ENCODE data around the gene EPHA2.
A peak's percentile ranks its signal among the peaks of the same experiment; 100 is the strongest.

The EPHA2 gene

GRCh38 chr1:16189921-16190621 is 34.2 kb upstream of the EPHA2 start:
- no peak overlapping the region for H3K4me2 ChIP-seq (ENCODE audit: insufficient read depth, low read length)
- no peak overlapping the region for H3K27ac ChIP-seq (ENCODE audit: low read length)
- TF ChIP-seq, protein P1, sequence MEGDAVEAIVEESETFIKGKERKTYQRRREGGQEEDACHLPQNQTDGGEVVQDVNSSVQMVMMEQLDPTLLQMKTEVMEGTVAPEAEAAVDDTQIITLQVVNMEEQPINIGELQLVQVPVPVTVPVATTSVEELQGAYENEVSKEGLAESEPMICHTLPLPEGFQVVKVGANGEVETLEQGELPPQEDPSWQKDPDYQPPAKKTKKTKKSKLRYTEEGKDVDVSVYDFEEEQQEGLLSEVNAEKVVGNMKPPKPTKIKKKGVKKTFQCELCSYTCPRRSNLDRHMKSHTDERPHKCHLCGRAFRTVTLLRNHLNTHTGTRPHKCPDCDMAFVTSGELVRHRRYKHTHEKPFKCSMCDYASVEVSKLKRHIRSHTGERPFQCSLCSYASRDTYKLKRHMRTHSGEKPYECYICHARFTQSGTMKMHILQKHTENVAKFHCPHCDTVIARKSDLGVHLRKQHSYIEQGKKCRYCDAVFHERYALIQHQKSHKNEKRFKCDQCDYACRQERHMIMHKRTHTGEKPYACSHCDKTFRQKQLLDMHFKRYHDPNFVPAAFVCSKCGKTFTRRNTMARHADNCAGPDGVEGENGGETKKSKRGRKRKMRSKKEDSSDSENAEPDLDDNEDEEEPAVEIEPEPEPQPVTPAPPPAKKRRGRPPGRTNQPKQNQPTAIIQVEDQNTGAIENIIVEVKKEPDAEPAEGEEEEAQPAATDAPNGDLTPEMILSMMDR (IDR thresholded peaks at IDR 0.05; ENCODE audit: borderline replicate concordance, extremely low read depth, low read length, poor library complexity, severe bottlenecking) = no peak
- no peak for TF ChIP-seq EZH2 (IDR thresholded peaks at IDR 0.05; ENCODE audit: borderline replicate concordance, low read depth, low read length, severe bottlenecking)
- no peaks in the 10 kb centered on the region for H4K20me1 ChIP-seq (ENCODE audit: insufficient read depth, low read length)
- no peak for ATAC-seq (ENCODE audit: insufficient read depth, low read depth)
- H3K27me3 ChIP-seq (ENCODE audit: insufficient read depth, low read length, poor library complexity) = peaks cover 4% of the 10 kb centered on the region
- no peak overlapping the region for H3K9ac ChIP-seq (ENCODE audit: low read depth, low read length)
- no peak overlapping the region for H3K4me3 ChIP-seq (ENCODE audit: low read depth in 1 of 2, low read length in 2 of 2)
- H3K79me2 ChIP-seq (ENCODE audit: insufficient read depth, low read length) = no peaks in the 10 kb centered on the region
- no peaks in the 10 kb centered on the region for H3K36me3 ChIP-seq (ENCODE audit: insufficient read depth, low read length)
- H2AFZ ChIP-seq (ENCODE audit: low read depth, low read length) = no peak overlapping the region
- no peaks in the 10 kb centered on the region for H3K9me3 ChIP-seq (ENCODE audit: insufficient read depth, low read length, severe bottlenecking)
- H3K4me1 ChIP-seq (ENCODE audit: insufficient read depth, low read length) = no peaks in the 10 kb centered on the region
- DNase-seq = no peak

GRCh38 chr1:16189003-16189402 is 33.1 kb upstream of the EPHA2 start:
- H3K9me3 ChIP-seq (ENCODE audit: insufficient read depth, low read length, severe bottlenecking) = no peaks in the 10 kb centered on the region
- H3K27ac ChIP-seq (ENCODE audit: low read length) = no peak overlapping the region
- H4K20me1 ChIP-seq (ENCODE audit: insufficient read depth, low read length) = no peaks in the 10 kb centered on the region; the same call in 1 of the 2 replicates
- no peak overlapping the region for H2AFZ ChIP-seq (ENCODE audit: low read depth, low read length)
- no peak for TF ChIP-seq EZH2 (IDR thresholded peaks at IDR 0.05; ENCODE audit: borderline replicate concordance, low read depth, low read length, severe bottlenecking)
- TF ChIP-seq, protein P1 (IDR thresholded peaks at IDR 0.05; ENCODE audit: borderline replicate concordance, extremely low read depth, low read length, poor library complexity, severe bottlenecking) = no peak
- H3K9ac ChIP-seq (ENCODE audit: low read depth, low read length) = no peak overlapping the region
- H3K4me3 ChIP-seq (ENCODE audit: low read depth in 1 of 2, low read length in 2 of 2) = no peak overlapping the region
- H3K27me3 ChIP-seq (ENCODE audit: insufficient read depth, low read length, poor library complexity) = peaks cover 4% of the 10 kb centered on the region
- no peak overlapping the region for H3K4me2 ChIP-seq (ENCODE audit: insufficient read depth, low read length)
- ATAC-seq (ENCODE audit: insufficient read depth, low read depth) (no peak), DNase-seq (no peak)
- no peaks in the 10 kb centered on the region for H3K36me3 ChIP-seq (ENCODE audit: insufficient read depth, low read length)
- no peaks in the 10 kb centered on the region for H3K79me2 ChIP-seq (ENCODE audit: insufficient read depth, low read length)
- no peaks in the 10 kb centered on the region for H3K4me1 ChIP-seq (ENCODE audit: insufficient read depth, low read length)

DNA sequence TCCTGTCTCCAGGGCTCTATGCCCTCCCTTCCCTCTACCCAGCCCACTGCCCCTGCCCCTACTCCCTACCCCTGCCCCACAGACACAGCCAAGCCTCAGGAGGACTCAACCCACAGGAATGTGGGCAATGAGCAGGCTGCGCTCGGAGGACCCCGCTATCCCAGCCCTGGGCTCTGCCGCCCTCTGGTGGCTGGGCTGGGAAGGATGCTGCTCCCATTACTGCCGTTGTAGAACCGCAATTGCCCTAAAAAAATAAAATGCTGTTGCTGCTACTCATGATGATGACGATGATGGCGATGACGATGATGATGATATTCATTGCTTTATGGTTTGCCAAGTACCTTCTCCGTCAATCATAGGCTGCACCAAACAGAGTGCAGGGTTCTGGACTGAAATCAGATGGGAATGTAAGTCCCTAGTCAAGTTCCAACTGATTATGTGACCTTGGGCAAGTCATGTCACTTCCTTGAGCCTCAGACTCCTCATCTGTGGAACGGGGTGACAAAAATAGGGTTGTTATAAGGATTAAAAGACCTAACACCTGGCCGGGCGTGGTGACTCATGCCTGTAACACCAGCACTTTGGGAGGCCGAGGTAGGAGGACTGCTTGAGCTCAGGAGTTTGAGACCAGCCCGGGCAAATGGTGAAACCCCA is 32.0 kb upstream of the EPHA2 start:
- Histone ChIP-seq H3K9me3 (ENCODE audit: insufficient read depth, low read length, severe bottlenecking) (no peaks in the 10 kb centered on the region), H3K79me2 (ENCODE audit: insufficient read depth, low read length) (no peaks in the 10 kb centered on the region), H3K27me3 (ENCODE audit: insufficient read depth, low read length, poor library complexity) (peaks cover 4% of the 10 kb centered on the region), H3K27ac (ENCODE audit: low read length) (no peak overlapping the region), H3K9ac (ENCODE audit: low read depth, low read length) (no peak overlapping the region), H3K4me1 (ENCODE audit: insufficient read depth, low read length) (no peaks in the 10 kb centered on the region), H3K4me2 (ENCODE audit: insufficient read depth, low read length) (no peak overlapping the region), H2AFZ (ENCODE audit: low read depth, low read length) (no peak overlapping the region), H4K20me1 (ENCODE audit: insufficient read depth, low read length) (no peaks in the 10 kb centered on the region; the same call in 1 of the 2 replicates), H3K36me3 (ENCODE audit: insufficient read depth, low read length) (no peaks in the 10 kb centered on the region), H3K4me3 (ENCODE audit: low read depth in 1 of 2, low read length in 2 of 2) (no peak overlapping the region)
- DNase-seq (peak; percentile 76), ATAC-seq (ENCODE audit: insufficient read depth, low read depth) (peak; percentile 96)
- TF ChIP-seq, protein P1 (IDR thresholded peaks at IDR 0.05; ENCODE audit: borderline replicate concordance, extremely low read depth, low read length, poor library complexity, severe bottlenecking) = peak; percentile 99
- TF ChIP-seq EZH2 (IDR thresholded peaks at IDR 0.05; ENCODE audit: borderline replicate concordance, low read depth, low read length, severe bottlenecking) = no peak

Measured in DND-41 (cell line).